Activated naive CD8-positive, alpha-beta T cell treated with anti-CD3 and anti-CD28 coated beads, Interleukin-2, amount 50 U/mL, for 16 hours (primary cell): ENCODE data around the gene SART3.
A peak's percentile ranks its signal among the peaks of the same experiment; 100 is the strongest.

ENCODE experiments used
- DNase-seq: peaks from one replicate; pipeline ENCODE4 v3.0.0-alpha.2; 2020; ENCODE audit warnings: low read depth, low spot score

SART3 gene

DNA sequence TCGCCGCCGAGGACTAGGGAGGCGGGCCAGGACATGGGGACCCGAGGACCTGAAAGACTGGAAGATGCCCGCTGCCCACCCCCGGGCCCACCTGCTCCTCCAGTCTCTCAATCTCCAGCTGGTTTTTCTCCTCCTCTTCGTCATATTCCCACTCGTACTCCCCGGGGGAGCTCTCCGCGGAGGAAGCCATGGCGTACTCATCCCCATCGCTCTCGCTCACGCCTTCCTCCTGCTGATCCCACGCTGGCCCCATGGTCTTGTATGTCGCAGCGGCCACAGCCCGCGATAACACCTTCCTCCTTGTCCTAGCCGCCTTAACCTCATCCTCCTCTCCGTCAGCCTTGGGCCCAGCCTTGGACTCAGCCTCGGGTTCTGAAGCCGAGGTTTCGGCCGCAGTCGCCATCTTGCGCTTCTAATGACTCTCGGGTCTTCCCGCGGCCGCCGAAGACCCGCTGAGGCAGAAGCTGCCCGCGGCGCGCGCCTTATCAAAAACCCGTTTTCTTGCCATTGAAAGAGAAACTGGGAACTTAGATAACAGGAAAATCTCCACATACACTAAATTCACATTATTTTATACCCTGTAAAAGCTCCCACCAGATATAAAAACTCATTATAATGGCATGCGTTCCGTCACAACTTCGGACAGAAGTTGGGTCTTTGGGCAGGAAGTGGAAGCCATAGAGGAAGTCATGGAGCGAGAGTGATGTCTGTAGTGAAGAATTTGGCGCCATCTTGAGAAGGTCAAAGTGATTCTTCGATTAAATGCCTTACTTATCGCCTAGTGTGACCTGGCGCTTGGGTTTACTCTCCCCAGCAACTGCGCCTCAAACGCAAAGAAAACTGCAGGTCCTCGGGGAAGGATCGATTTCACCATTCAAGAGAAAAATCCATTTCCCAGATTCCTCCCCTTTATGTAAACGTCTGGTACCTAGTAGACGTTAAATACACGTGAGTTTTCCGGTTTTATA is at the start of gene SART3:
Gene SART3 (minus strand): TSS at position 422 of the 968 bp plus-strand sequence. CDS start 19 bp downstream, at position 403.
- DNase-seq, result peak; percentile 60

GRCh38 chr12:108610336-108610815 is 49.4 kb upstream of the SART3 start:
- no peak for DNase-seq

GRCh38 chr12:108609537-108610335 is 48.8 kb upstream of the SART3 start:
- no peak for DNase-seq

DNA sequence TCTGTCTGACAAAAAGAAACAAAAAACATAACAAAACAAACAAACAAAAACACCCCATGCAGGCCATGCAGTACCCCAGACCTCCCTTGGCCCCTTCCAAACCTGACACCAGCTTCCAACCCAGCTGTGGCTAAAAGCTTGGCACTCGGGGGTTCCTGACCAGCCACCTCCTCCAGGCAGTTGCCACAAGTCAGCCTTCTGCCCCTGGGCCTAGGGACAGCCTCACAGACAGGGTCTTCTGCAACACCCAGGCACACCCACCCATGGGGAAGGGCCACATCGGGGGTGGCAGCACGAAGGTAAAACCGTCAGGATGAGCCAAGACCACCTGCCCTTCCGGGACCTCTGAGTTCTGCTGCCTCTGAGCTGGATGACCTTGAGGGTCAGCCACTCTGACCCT is 47.6 kb upstream of the SART3 start:
- no peak for DNase-seq

- DNase-seq, result no peak
Measured at GRCh38 chr12:108607981-108608600, 47.1 kb upstream of the SART3 start.

DNA sequence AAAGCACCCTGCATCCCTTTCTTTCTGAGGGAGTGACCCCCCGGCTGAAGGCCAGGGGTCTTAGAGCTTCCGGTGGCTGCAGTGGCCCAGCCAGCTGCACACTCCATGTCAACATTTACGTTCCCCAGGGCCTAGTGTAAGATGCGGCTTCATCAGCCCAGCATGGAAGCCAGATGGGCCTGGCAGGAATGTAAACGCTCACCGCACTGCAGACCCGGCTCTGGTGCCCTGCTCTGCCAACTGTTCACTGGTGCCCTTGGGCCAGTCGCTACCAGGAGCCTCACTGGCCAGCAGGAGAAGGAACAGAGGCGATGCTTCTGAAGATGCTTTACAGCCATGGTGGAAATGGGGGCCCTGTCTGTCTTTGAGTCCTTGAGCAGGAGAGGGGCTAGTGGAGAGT is 45.5 kb upstream of the SART3 start:
- no peak for DNase-seq

DNA sequence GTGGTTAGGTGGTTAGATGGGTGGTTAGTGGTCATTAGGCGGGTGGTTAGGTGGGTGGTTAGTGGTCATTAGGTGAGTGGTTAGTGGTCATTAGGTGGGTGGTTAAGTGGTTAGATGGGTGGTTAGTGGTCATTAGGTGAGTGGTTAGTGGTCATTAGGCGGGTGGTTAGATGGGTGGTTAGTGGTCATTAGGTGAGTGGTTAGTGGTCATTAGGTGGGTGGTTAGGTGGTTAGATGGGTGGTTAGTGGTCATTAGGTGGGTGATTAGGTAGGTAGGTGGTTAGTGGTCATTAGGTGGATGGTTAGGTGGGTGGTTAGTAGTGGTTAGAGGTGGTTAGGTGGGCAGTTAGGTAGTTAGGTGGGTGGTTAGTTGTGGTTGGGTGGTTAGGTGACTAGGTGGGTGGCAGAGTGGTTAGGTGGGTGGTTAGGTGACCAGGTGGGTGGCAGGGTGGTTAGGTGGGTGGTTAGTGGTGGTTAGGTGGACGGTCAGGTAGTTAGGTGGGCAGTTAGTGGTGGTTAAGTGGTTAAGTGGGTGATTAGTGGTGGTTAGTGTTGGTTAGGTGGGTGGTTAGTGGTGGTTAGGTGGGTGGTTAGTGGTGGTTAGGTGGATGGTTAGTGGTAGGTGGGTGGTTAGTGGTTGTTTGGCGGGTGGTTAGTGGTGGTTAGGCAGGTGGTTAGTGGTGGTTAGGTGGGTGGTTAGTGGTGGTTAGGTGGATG is 44.9 kb upstream of the SART3 start:
- no peak for DNase-seq

DNA sequence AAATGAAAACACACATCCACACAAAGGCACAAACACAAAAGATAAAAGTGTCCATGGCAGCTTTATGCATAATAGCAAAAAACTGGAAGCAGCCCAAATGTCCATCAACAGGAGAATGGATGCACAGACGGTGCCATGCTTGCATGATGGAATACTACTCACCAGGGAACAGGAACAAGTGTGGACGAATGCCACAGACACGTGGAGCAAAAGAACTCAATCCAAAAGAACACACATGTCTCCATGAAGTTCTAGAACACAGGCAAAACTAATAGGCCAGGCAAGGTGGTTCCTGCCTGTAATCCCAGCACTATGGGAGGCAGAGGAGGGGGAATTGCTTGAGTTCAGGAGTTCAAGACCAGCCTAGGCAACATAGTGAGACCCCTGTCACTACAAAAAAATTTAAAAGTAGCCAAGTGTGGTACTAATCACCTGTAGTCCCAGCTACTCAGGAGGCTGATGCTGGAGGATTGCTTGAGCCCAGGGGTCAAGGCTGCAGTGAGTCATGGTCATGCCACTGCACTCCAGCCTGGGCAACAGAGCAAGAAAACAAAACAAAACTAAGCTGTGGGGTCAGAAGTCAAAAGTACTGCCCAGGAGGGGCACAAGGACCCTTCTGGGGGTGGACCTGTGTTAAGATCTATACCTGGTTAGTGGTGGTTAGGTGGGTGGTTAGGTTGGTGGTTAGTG is 44.2 kb upstream of the SART3 start:
- DNase-seq, result no peak

DNA sequence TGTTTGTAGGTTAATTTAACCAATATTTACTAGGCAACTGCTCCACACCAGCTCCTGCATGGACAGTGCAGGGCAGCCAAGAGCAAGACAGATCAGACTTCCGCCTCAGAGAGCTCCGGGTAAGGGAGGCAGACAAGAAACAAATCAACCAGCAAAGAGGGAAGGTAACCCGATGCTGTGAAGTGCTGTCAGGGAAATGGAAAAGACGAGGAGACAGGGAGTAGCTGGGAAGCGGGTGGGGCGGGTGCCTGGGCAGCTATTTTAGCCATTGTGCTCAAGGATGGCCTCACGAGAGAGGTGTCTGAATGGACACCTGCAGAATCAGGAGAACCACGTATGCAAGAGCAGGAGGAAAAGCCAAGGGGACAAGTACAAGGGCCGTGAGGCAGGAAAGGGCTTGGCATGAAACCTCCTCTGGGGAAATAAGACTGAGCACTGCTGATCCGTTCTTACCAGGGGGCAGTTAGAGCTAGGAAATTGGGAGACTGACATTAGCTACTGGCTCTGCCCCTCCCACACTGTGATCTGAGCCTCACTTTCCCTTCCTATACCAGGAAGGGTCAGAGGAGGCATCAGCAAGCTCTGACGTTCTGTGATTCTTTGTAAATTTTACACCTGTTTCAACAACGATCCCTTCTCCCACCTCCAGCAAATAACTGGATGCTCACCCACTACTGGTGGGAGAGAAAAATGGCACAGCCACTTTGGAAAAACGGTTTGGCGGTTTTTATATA is 43.4 kb upstream of the SART3 start:
- no peak for DNase-seq

- DNase-seq, result no peak
Measured at GRCh38 chr12:108603743-108604142, 42.8 kb upstream of the SART3 start.

- DNase-seq, result no peak
Measured at GRCh38 chr12:108602976-108603704, 42.2 kb upstream of the SART3 start.

- DNase-seq, result no peak
Measured at GRCh38 chr12:108602209-108602705, 41.3 kb upstream of the SART3 start.

DNA sequence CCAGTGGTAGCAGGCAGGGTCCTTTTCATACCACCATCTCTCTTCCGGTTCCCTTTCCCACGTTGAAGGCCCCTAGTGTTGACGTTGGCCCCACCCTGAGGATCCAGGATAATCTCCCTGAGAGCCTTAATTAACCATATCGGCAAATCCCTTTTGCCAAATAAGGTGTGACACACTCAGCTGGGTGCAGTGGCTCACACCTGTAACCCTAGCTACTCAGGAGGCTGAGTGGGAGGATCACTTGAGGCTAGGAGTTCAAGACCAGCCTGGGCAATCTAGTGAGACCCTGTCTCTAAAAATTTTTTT is 39.7 kb upstream of the SART3 start:
- DNase-seq, result no peak

DNA sequence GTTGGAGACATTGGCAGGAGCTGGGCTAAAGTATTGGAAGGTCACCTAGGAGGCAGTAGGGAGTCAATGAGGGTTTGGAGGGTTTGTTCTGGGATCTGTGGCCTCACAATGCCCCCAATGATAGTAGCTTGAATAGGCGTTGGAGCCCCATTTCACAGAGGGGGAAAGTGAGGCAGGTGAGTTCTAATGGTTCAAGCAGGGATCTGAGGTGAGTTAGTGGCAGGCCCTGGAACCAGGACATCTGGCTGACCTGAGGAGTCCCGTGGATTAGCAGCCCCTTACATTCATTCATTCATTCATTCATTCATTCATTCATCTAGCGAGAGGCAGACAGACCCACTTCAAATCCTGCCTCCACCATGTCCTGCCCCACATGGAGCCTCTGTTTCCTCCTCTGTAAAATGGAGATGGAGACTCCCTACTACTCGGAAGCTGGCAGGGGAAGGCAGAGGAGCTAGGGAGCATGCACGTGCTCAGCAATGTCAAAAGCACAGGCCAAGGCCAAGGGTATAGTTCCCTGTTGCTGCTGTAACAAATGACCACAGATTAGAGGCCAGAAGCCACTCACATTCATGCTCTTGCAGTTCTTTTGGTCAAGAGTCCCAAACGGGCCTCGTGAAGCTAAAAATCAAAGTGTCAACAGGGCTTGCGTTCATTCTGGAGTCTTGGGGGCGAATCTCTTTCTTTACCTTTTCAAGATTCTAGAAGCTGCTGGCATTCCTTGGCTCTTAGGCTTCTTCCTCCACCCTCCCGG is 39.2 kb upstream of the SART3 start:
- no peak for DNase-seq

DNA sequence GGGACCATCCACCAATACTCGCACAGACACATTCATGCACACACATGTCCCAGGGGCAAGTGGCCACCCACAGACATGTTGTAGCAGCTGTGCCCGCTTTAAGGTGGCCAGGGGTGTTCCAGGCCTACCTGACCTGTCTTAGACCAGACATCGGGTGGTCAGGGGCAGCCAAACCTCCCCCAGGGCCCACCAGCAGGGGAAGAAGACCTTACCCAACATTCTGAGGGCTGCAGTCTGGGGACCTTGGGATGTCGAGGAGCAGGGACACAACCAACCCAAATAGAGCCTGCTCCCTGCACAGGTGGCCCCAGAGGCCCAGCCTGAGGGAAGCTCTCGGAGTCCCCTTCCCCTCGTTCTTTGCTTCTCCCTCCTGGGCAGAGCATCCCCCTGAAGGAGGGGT is 38.6 kb upstream of the SART3 start:
- DNase-seq, result no peak

- DNase-seq, result no peak
Measured at GRCh38 chr12:108598553-108599250, 37.7 kb upstream of the SART3 start.

GRCh38 chr12:108597559-108598471 is 36.8 kb upstream of the SART3 start, which contains the start of gene TMEM119:
Gene TMEM119 (minus strand): TSS chr12:108598084. CDS start chr12:108592383, 5,701 bp downstream.
- no peak for DNase-seq
